Urothelium cell line (cell line): ENCODE results near the gene DLK2.

Source experiments
- DNase-seq: peaks from one replicate; pipeline ENCODE4 v3.0.0; 2011; ENCODE audit warnings: low spot score, mixed read lengths
- FAIRE-seq: peaks from 2 replicates; lab custom pipeline; 2011; peaks lifted over from hg19 to GRCh38; lab: Jason Lieb, UNC

Gene DLK2

GRCh38 chr6:43454696-43455530, 435 bp downstream of the DLK2 start:
- FAIRE-seq (no peak), DNase-seq (peak; percentile 63)

- FAIRE-seq (peak; percentile 71), DNase-seq (no peak)
These were observed 1.1 kb downstream of the DLK2 start for GRCh38 chr6:43454290-43454695.

GRCh38 chr6:43453831-43454230, 1.5 kb downstream of the DLK2 start:
- DNase-seq, result no peak
- FAIRE-seq, result no peak

DNA sequence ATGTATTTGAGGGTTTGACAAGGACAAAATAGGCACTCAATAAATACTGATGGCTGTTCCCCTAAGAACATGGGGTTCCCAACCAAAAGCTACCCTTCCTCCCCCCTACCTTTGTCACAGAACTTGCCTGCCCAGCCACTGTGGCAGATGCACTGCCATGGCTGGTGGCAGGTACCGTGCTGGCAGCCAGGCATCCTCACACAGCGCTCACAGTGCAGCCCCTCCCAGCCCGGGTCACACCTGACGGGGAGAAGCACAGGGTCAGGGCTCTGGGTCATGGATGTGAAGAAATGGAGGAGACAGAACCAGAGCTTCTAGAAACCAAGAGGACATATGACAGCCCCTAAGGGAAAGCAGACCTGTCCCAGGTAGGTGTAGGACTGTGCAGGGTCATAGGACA, 2.5 kb downstream of the DLK2 start:
- no peak for FAIRE-seq

DNA sequence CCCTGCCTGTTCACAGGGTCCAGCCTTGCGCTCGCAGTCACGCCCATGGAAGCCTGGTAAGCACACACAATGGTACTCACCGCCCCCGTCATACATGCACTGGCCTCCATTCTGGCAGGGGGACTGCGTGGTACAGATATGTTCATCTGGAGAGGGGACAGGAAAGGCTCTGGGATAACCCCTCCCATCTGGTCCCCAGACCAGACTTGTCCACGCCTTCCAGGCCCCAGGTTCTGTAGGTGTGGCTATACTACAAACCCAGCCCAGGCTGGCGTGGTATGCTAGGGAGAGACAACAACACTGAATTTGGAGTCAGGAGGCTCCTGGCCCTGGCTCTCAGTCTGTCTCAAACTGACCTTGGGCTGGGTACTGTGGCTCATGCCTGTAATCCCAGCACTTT, 3.4 kb downstream of the DLK2 start:
- FAIRE-seq (no peak), DNase-seq (no peak)

More for the DNA sequence above, 2.5 kb downstream of the DLK2 start:
- no peak for DNase-seq

DNA sequence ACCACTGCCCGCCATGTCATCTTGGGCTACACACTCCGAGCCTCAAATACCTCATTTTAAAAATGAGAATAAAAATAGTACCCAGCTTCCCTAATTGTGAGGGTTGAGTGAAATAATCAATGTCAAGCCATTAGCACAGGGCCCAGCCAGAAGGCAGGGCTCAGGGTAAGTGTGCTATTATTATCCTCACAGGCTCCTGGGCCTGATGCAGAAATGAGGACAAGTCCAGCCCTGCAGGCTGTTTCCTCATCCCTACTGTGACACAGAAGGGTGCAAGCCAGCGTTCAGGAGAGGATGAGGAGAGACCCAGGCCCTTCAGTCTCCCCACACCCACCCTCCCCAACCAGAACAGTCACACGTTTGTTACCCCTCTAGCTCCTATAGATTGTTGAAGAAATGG, 4.0 kb downstream of the DLK2 start:
- FAIRE-seq (no peak), DNase-seq (no peak)

DNA sequence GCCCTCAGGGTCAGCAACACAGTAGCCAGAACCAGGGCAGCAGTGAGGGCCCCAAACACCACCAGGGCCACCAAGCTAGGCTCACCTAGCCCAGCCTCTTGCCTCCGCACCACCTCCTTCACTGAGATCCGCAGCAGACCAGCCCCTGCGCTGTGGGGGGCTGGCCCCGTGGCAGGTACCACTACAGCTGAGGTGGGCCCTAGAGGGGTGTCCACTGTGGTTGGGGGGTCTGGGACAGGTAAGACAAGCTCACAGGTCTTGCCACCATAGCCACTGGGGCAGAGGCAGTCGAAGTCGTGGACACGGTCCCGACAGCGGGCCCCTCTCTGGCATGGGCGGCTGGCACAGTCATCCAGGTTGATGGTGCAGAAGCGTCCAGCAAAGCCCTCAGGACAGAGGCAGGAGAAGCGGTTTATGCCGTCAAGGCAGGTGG, 4.6 kb downstream of the DLK2 start:
- FAIRE-seq (no peak), DNase-seq (no peak)

GRCh38 chr6:43448916-43449315, 6.4 kb downstream of the DLK2 start:
- no peak for FAIRE-seq
- no peak for DNase-seq

GRCh38 chr6:43447604-43448003, 7.7 kb downstream of the DLK2 start:
- FAIRE-seq, result no peak
- no peak for DNase-seq

- no peak for DNase-seq
- FAIRE-seq, result no peak
These were observed 9.8 kb downstream of the DLK2 start for GRCh38 chr6:43445576-43445975.

- FAIRE-seq, result no peak
These were observed 10.8 kb downstream of the DLK2 start for GRCh38 chr6:43444582-43444981.

DNA sequence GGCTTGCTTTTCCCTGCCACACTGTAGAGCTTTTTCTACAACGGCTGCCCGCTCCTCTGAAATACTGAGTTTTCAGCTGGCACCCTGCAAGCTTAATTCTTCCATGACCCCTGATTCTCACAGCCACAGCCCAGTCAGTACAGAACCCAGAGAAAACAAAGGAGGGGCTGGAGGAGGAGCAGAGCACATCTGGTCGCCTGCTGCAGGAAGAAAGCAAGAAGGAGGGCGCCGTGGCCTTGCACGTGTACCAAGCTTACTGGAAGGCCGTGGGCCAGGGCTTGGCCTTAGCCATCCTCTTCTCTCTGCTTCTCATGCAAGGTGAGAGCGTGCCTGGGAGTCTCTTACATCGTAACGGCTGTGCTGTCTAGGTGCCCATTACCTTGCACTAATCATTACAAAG, 11.3 kb downstream of the DLK2 start:
- DNase-seq (no peak), FAIRE-seq (no peak)

More at GRCh38 chr6:43444582-43444981, 10.8 kb downstream of the DLK2 start:
- no peak for DNase-seq

- FAIRE-seq, result no peak
These were observed 12.4 kb downstream of the DLK2 start for GRCh38 chr6:43442935-43443334.

DNA sequence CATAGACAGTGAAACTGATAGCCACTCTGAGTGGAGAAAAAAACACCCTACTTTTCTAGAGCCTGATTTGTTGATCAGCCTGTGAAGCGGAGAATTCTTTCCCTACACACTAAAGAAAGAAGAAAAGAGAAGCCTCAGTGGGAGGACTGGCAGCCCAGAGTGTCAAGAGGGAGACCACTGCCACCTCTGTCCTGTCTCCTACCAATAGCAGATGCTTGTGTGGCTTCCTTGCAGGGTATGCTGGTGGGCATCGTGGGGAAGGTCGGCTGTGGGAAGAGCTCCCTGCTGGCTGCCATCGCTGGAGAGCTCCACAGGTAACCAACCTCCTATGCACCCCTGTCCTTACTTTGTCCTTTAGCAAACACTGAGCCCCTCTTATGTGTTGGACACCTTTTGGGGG, 17.6 kb downstream of the DLK2 start:
- DNase-seq, result no peak
- no peak for FAIRE-seq

More at GRCh38 chr6:43442935-43443334, 12.4 kb downstream of the DLK2 start:
- no peak for DNase-seq

GRCh38 chr6:43436577-43437282, 18.6 kb downstream of the DLK2 start:
- FAIRE-seq (no peak), DNase-seq (peak; percentile 56)

DNA sequence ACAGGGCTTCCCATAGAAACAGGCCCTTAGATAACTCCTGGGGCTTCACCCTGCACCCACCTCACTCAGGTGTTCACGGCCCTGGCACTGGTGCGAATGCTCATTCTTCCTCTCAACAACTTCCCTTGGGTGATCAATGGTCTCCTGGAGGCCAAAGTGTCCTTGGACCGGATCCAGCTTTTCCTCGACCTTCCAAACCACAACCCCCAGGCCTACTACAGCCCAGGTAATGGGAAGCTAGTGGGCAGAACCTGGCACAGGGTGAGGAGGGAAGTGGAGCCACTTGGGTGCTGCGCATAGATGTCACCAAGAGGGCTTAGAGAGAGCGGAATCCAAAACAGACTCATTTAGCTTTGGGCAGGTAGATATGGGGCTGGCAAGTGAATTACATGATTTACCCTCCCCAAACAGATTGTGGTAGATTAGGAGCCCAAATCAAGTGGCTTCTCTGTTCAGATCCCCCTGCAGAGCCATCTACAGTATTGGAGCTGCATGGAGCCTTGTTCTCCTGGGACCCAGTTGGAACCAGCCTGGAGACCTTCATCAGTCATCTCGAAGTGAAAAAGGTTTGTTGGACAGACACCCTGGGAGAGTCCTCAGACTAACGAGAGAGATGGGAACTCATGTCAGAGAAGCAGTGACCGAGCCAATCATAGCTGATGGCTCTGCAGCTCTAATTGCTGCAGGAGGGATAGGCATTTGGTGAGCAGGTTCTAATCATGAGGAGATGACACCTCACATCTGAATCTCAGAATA, 19.5 kb downstream of the DLK2 start:
- DNase-seq (no peak), FAIRE-seq (no peak)

DNA sequence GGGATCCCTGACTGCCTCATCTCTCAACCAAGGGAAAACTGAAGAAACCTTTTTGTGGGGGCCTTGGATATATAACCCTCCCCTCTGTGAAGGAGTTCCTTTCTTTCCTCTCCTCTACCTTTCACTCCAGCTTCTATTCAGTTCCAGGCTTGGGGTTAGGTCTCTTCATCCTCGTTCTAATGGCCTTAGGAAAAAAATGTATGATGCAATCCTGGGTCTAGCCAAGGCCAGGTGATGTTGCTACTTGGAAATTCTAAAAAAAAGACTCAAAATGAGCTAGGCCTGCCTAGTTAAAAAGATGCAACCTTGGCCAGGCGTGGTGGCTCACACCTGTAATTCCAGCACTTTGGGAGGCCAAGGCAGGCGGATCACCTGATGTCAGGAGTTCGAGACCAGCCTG, 20.4 kb downstream of the DLK2 start:
- FAIRE-seq (no peak), DNase-seq (no peak)

GRCh38 chr6:43434001-43434840, 21.1 kb downstream of the DLK2 start:
- DNase-seq, result no peak
- FAIRE-seq, result no peak

DNA sequence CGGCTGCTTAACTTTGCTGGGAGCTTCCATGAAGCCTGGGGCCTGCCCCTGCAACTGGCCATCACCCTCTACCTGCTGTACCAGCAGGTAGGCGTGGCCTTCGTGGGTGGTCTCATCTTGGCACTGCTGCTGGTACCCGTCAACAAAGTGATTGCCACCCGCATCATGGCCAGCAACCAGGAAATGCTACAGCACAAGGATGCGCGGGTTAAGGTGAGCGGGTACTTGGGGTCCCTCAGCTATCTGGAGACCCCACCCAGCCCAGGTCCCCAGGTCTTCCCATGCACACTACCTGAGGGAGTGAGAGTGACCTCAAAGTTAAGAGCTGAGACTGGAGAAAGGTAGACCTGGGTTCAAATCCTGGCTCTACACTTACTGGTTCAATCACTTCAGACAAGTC, 22.2 kb downstream of the DLK2 start:
- DNase-seq (no peak), FAIRE-seq (no peak)
